ENCODE data around the gene ZNF329. TPM values are rescaled to one million over a fixed set of nuclear protein-coding genes. Genes with fewer than 3 reads are reported as not detected.
A peak's percentile ranks its signal among the peaks of the same experiment; 100 is the strongest.

The ZNF329 gene
- total RNA-seq (2021) (10.6 and 16.1 TPM in 2 replicates), Bru-seq, nascent RNA (percentile 72 among the genes with signal in this experiment), BruChase-seq, experiment 1, labeled RNA remaining after a 2-hour chase (percentile 66 among the genes with signal in this experiment), BruChase-seq, experiment 2, labeled RNA remaining after a 6-hour chase (percentile 52 among the genes with signal in this experiment)
- long read RNA-seq, partial matches to known transcripts = 1 of 2 reads
- long read RNA-seq, other reads (novel, unspliced or antisense) = 1 of 2 reads

- H3K9me2 ChIP-seq (ENCODE audit: insufficient read depth) = no peaks in the 10 kb centered on the region
- H3K4me2 ChIP-seq = peak within 1 kb of the TSS; percentile 85
- H3K9me3 ChIP-seq (ENCODE audit: insufficient read depth, low read depth) = peaks cover 62% of the 10 kb centered on the region
- peaks cover 11% of the 10 kb centered on the region; the same call in 1 of the 2 replicates for H3K79me2 ChIP-seq (ENCODE audit: low read depth)
- H3K4me3 ChIP-seq = peak within 1 kb of the TSS; percentile 82
- TF ChIP-seq CTCF (conservative IDR thresholded peaks at IDR 0.05) = no peak
- TF ChIP-seq EZH2 (IDR thresholded peaks at IDR 0.05; ENCODE audit: low read depth) = no peak
- peak within 1 kb of the TSS; percentile 100 for H2AFZ ChIP-seq
- BruUV-seq (replicated peaks) = no TSS peak
- no peaks in the 10 kb centered on the region for H4K20me1 ChIP-seq (ENCODE audit: insufficient read depth)
- ChIA-PET CTCF (no interaction called here), POLR2A (ENCODE audit: unreplicated experiment) (interaction anchor here (0.6 to 0.7 kb wide), 2 partner anchors 60 to 1896 kb away, joined by 3 to 7 read pairs; no protein-coding TSS in a partner anchor)
- H3F3A ChIP-seq (ENCODE audit: insufficient read depth, low read depth) = no peaks in the 10 kb centered on the region
- no peaks in the 10 kb centered on the region for H3K27me3 ChIP-seq (ENCODE audit: insufficient read depth, low read depth)
- H3K27ac ChIP-seq = no peak within 1 kb of the TSS
- intact Hi-C loops (cut with micrococcal nuclease; ENCODE audit: unreplicated experiment) = loop anchor here (1.0 kb wide), 2 partner anchors 33 to 52 kb away; partner anchors contain the start of genes ZNF274 and ZSCAN18
- peak; percentile 57 to 89 for DNase-seq
- H3K4me1 ChIP-seq (replicated peaks; ENCODE audit: insufficient read depth) = no peaks in the 10 kb centered on the region
- H3K36me3 ChIP-seq (ENCODE audit: low read depth) = 0 out of 2 replicates have a peak, but pooled peaks cover 6% of the 10 kb centered on the region
Measured at GRCh38 chr19:58150328-58150921, at the start of gene ZNF329. Gene ZNF329 (minus strand): TSS chr19:58150789. CDS start chr19:58129503, 21,286 bp downstream.

GRCh38 chr19:58196901-58197616 is 46.5 kb upstream of the ZNF329 start:
- no TSS peak for BruUV-seq (replicated peaks)
- Histone ChIP-seq H3K36me3 (ENCODE audit: low read depth) (peaks cover 89% of the 10 kb centered on the region), H3K27ac (no peak overlapping the region), H3F3A (ENCODE audit: insufficient read depth, low read depth) (peaks cover 10% of the 10 kb centered on the region), H3K4me2 (no peak overlapping the region), H2AFZ (no peak overlapping the region), H3K9me2 (ENCODE audit: insufficient read depth) (no peaks in the 10 kb centered on the region), H3K27me3 (ENCODE audit: insufficient read depth, low read depth) (no peaks in the 10 kb centered on the region), H3K9me3 (ENCODE audit: insufficient read depth, low read depth) (peaks cover 96% of the 10 kb centered on the region), H3K4me3 (peak overlapping the region; percentile 2; the same call in 1 of the 2 replicates), H3K4me1 (replicated peaks; ENCODE audit: insufficient read depth) (no peaks in the 10 kb centered on the region), H3K79me2 (ENCODE audit: low read depth) (no peaks in the 10 kb centered on the region), H4K20me1 (ENCODE audit: insufficient read depth) (no peaks in the 10 kb centered on the region)
- ChIA-PET CTCF (no interaction called here), POLR2A (ENCODE audit: unreplicated experiment) (interaction anchor here (0.6 kb wide), 1 partner anchor 30 kb away, joined by 3 read pairs; no protein-coding TSS in a partner anchor)
- TF ChIP-seq CTCF (conservative IDR thresholded peaks at IDR 0.05) (no peak), EZH2 (IDR thresholded peaks at IDR 0.05; ENCODE audit: low read depth) (no peak)
- DNase-seq = peak; percentile 13 to 71
- intact Hi-C loops (cut with micrococcal nuclease; ENCODE audit: unreplicated experiment) = no loop called here

- DNase-seq = no peak
- Histone ChIP-seq H3K9me2 (ENCODE audit: insufficient read depth) (no peaks in the 10 kb centered on the region), H2AFZ (peak overlapping the region; percentile 98), H3K27me3 (ENCODE audit: insufficient read depth, low read depth) (no peaks in the 10 kb centered on the region), H3K9me3 (ENCODE audit: insufficient read depth, low read depth) (peaks cover 80% of the 10 kb centered on the region), H3K27ac (peak overlapping the region; percentile 95), H3F3A (ENCODE audit: insufficient read depth, low read depth) (peaks cover 30% of the 10 kb centered on the region), H4K20me1 (ENCODE audit: insufficient read depth) (no peaks in the 10 kb centered on the region), H3K4me1 (replicated peaks; ENCODE audit: insufficient read depth) (peaks cover 4% of the 10 kb centered on the region; the same call in 1 of the 2 replicates), H3K4me3 (peak overlapping the region; percentile 80), H3K36me3 (ENCODE audit: low read depth) (peaks cover 66% of the 10 kb centered on the region), H3K4me2 (peak overlapping the region; percentile 84), H3K79me2 (ENCODE audit: low read depth) (peaks cover 19% of the 10 kb centered on the region)
- ChIA-PET CTCF (interaction anchor here (0.6 kb wide), 1 partner anchor 45 kb away, joined by 3 read pairs; the partner anchor contains the start of gene ZNF544), POLR2A (ENCODE audit: unreplicated experiment) (no interaction called here)
- BruUV-seq (replicated peaks) = TSS peak; percentile 55
- TF ChIP-seq EZH2 (IDR thresholded peaks at IDR 0.05; ENCODE audit: low read depth) (no peak), CTCF (conservative IDR thresholded peaks at IDR 0.05) (no peak)
- intact Hi-C loops (cut with micrococcal nuclease; ENCODE audit: unreplicated experiment) = loop anchor here (1.0 to 2.0 kb wide), 7 partner anchors 29 to 360 kb away; partner anchors contain the start of genes TRIM28, ZBTB45, ZNF329 and ZNF606
Measured at GRCh38 chr19:58183817-58184215, 33.2 kb upstream of the ZNF329 start.
